Hepatocyte (in vitro differentiated cells): ENCODE data around the gene XPNPEP1.

Experiments used
- EZH2 ChIP-seq: fragments of 200-600 bp; sonication (generic); IDR thresholded peaks from 2 replicates; pipeline ENCODE4 v1.6.1; 2016; ENCODE audit warnings: antibody characterized with exemption, mild to moderate bottlenecking, borderline replicate concordance
- EZH2phosphoT487 ChIP-seq: fragments of 200-600 bp; sonication (generic); IDR thresholded peaks from one replicate; pipeline ENCODE4 v1.6.1; 2018; ENCODE audit warnings: antibody characterized with exemption, mild to moderate bottlenecking, low read depth, moderate library complexity; ENCODE audit not compliant: unreplicated experiment, severe bottlenecking
- TF ChIP-seq, protein P1 (sequence below): fragments of 200-600 bp; sonication (generic); IDR thresholded peaks from 2 replicates; pipeline ENCODE4 v1.5.1; 2016; ENCODE audit warnings: antibody characterized with exemption, mild to moderate bottlenecking; ENCODE audit not compliant: poor library complexity

DNA sequence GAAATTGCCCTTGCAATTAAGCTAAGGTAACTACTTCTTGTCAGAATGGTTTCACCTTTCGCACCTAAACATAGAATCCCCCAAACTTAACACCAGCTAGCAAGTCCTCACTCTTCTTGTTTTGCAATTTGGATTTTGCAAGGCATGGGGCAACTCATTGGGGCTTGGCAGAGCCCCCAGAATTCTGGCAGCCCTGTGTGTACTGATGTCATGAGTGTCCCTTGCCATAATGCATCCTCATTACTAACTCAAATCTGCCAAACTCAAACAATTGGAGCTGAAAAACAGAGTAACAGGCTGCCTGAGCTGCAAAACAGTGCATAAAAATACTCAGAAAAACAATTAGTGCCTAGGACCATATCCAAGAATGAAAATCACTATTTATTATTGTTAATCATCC, 7.9 kb upstream of the XPNPEP1 start:
- TF ChIP-seq, protein P1, sequence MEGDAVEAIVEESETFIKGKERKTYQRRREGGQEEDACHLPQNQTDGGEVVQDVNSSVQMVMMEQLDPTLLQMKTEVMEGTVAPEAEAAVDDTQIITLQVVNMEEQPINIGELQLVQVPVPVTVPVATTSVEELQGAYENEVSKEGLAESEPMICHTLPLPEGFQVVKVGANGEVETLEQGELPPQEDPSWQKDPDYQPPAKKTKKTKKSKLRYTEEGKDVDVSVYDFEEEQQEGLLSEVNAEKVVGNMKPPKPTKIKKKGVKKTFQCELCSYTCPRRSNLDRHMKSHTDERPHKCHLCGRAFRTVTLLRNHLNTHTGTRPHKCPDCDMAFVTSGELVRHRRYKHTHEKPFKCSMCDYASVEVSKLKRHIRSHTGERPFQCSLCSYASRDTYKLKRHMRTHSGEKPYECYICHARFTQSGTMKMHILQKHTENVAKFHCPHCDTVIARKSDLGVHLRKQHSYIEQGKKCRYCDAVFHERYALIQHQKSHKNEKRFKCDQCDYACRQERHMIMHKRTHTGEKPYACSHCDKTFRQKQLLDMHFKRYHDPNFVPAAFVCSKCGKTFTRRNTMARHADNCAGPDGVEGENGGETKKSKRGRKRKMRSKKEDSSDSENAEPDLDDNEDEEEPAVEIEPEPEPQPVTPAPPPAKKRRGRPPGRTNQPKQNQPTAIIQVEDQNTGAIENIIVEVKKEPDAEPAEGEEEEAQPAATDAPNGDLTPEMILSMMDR, result no peak
- TF ChIP-seq EZH2, result no peak
- TF ChIP-seq EZH2phosphoT487, result no peak
